Activated CD4-positive, alpha-beta T cell treated with anti-CD3 and anti-CD28 coated beads for 48 hours (primary cell): Measurements from ENCODE around the gene SERPINA1.

Source experiments
- DNase-seq: peaks from one replicate; pipeline ENCODE4 v3.0.0-alpha.2; 2020

SERPINA1 gene

GRCh38 chr14:94345344-94346064 lies 42.9 kb downstream of the SERPINA1 start:
- no peak for DNase-seq

GRCh38 chr14:94344389-94344788 lies 44.0 kb downstream of the SERPINA1 start:
- DNase-seq, result no peak

- no peak for DNase-seq
Observed at GRCh38 chr14:94343238-94344005, 45.0 kb downstream of the SERPINA1 start.

DNA sequence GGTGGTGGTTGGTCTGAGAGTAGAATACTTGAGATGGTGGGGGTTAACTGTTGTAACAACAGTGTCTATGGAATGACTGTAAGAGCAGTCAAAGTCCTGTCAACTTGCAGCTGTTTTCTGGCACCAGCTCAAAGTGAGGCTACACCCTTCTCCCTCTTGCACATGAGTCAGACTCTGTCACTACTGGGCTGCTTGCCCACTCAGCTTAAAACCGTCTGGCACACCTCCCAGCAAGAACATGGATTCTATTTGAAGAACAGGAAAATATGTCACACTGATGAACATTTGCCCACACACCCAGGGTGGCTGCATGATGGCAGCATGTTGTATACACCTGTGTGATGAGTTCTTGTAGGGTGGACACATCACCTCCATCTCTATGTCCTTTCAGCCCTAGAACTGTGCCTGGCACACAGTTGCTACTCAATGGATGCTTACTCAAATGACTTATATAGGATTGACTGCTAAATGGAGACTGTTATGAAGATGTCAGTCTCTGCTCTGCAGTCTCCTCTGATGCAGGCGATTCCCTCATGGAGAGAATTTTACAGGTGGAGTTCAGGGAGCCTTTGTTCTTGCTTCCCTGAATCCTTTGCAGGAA lies 46.0 kb downstream of the SERPINA1 start:
- DNase-seq, result peak; percentile 59

- DNase-seq, result peak; percentile 26
Observed at GRCh38 chr14:94341656-94342333, 46.6 kb downstream of the SERPINA1 start.

GRCh38 chr14:94340533-94340932 lies 47.9 kb downstream of the SERPINA1 start:
- no peak for DNase-seq

DNA sequence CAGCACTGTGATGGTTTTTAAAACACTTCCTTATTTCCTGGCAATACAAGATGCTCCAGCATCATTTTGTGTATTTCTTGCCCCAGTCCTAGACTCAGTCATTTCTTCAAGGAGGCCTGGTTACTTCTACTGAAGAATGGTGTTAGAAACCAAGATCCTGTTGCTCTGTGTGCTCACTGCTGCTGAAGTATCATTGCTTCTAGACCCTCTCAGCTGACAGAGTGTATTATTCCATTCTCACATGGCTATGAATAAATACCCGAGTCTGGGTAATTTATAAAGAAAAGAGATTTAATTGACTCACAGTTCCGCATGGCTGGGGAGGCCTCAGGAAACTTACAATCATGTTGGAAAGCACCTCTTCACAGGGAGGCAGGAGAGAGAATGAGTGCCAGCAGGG lies 50.4 kb downstream of the SERPINA1 start:
- no peak for DNase-seq

GRCh38 chr14:94337274-94337673 lies 51.1 kb downstream of the SERPINA1 start:
- DNase-seq, result peak; percentile 27

DNA sequence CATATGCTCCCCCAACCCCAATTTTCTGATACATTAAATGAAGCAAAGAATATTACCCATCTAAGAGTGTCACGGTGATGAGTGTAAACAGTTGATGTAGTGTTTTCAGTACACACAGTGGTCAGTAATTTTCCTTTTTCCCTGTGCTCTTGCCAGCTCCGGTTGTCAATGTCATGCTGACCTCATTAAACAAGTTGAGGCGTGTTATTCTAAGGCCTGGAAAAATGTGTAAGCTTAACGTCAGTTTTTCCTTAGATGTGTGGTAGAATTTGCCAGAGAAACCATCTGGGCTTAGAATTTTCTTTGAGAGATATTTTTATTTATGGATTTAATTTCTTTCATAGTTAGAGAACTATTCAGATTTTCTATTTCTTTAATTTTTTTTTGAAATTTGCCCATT lies 53.5 kb downstream of the SERPINA1 start:
- no peak for DNase-seq

GRCh38 chr14:94332587-94332986 lies 55.8 kb downstream of the SERPINA1 start:
- no peak for DNase-seq

DNA sequence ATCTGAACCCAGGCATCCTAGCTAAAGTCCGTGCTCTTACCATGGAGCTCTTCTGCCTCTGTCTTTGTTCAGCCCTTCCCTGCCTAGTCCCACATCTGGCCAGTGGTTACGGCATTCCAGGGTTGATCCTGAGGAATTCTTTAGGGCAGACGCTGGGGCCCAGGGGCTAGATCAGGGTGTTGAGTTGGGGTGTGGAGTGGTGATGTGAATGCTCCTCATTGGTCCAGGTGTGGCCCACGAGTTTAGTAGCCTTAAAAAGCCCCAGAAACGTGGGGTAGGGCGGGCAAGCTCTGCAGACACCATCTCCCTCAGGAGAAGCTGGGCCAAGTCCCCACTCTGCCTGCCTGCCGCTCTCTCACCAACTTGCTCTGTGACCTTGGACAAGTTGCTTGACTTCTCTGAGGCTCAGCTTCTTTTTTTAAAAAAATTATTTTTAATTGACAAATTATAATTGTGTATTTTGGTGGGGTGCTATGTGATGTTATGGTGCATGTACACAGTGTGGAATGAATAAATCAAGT lies 56.3 kb downstream of the SERPINA1 start:
- DNase-seq, result no peak

GRCh38 chr14:94331462-94331861 lies 56.9 kb downstream of the SERPINA1 start:
- DNase-seq, result no peak

DNA sequence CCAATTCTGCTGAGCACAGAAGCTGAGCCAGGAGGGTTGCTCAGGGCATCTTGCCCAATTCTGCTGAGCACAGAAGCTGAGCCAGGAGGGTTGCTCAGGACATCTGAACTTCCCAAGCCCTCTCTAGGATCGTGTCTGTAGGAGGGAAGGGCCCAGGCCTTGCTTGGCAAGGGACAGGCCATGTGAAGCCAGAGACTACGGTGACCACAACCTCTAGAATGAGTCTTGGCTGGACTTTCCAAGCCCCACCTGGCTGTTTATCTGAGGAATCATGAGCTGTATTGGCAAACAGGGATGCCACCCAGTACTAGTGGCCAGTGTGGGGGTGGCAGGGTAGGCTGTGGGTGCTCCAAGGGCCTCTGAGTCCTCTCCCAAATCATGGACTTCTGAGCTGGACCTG lies 57.5 kb downstream of the SERPINA1 start:
- DNase-seq, result no peak

GRCh38 chr14:94330432-94330831 lies 58.0 kb downstream of the SERPINA1 start:
- no peak for DNase-seq

- no peak for DNase-seq
Observed at GRCh38 chr14:94329857-94330256, 58.5 kb downstream of the SERPINA1 start.

- DNase-seq, result no peak
Observed at GRCh38 chr14:94328196-94328595, 60.2 kb downstream of the SERPINA1 start.
